IPS-11a (cell line): ENCODE results near the gene SORCS2.

Experiments
- H3K4me3 ChIP-seq: one replicate; pipeline ENCODE4 v1.5.1; 2013; ENCODE audit warnings: low read depth, low read length, control low read depth

SORCS2 gene

DNA sequence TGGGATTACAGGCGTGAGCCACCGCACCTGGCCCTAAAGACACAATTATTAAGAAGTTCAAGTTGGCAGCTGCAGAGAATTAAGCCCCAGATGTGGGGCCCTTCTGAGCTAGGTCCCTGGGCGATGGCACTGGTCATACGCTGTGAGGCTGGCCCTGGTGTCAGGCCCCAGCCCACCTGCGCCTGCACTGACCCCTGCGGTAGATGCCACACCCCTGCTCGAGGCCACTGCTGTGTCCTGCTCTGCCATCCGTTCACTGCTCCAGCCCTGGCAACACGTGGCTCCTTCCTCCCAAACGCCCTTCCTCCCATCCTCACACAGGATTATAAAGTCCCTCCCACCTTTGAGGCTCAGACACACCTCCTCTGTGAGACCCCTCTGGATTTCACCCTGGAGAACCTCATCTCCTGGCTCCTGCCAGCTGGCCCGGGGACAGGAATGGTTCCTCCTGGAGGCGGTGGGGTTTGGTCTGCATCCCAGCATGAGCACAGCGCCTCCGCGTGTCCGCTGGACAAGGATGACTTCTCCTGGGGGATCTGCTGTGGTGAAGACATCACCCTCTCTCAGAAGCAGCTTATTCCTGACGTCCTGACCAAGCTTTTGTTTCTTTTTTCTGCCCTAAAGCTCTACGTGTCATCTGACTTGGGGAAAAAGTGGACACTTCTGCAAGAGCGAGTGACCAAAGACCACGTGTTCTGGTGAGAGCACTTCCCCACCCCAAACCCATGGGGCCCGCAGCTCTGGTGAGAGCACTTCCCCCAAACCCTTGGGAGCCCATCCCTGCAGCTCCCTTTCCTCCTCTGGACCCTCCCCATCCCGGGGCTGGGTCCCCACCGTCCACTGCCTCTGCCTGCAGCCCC lies 461.4 kb downstream of the SORCS2 start:
- no peak overlapping the region for H3K4me3 ChIP-seq

GRCh38 chr4:7654550-7655445 lies 462.5 kb downstream of the SORCS2 start:
- H3K4me3 ChIP-seq, result no peak overlapping the region

DNA sequence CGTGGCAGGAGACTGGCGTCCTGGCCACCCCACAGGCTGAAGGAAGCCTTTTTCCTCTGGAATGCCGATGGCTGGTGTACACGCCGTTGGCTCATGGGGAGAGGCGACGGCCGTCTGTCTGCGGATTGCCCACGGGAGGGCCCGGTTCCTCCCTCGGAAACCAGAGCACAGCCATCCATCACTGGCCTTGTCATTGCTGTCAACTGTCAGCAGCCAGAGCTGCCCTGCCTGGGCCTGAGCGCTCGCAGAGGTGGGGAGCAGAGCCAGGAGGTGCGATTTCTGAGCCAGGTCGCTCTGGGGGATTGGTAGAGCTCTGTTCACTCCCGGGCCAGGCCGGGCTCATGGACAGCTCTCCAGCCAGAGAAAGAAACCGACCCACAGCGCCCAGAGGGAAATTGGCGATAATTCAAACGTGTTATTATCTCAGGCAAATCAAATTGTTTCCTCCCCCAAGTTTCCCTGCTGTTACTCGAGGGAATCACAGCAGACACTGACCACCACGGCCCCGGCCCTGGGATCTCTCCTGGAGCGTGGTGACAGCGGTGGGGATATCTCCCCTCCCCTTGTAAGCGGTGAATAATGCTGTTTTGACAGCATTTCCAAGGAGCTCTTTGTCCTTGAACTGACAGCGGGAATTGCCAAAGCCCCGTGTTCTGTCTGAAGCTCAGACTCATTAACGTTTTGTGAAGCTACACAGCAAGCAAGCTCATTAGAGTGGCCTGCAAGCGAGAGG lies 463.3 kb downstream of the SORCS2 start:
- no peak overlapping the region for H3K4me3 ChIP-seq

GRCh38 chr4:7656244-7656800 lies 464.0 kb downstream of the SORCS2 start:
- no peak overlapping the region for H3K4me3 ChIP-seq

- H3K4me3 ChIP-seq, result no peak overlapping the region
These were observed 465.4 kb downstream of the SORCS2 start for GRCh38 chr4:7657545-7658297.

DNA sequence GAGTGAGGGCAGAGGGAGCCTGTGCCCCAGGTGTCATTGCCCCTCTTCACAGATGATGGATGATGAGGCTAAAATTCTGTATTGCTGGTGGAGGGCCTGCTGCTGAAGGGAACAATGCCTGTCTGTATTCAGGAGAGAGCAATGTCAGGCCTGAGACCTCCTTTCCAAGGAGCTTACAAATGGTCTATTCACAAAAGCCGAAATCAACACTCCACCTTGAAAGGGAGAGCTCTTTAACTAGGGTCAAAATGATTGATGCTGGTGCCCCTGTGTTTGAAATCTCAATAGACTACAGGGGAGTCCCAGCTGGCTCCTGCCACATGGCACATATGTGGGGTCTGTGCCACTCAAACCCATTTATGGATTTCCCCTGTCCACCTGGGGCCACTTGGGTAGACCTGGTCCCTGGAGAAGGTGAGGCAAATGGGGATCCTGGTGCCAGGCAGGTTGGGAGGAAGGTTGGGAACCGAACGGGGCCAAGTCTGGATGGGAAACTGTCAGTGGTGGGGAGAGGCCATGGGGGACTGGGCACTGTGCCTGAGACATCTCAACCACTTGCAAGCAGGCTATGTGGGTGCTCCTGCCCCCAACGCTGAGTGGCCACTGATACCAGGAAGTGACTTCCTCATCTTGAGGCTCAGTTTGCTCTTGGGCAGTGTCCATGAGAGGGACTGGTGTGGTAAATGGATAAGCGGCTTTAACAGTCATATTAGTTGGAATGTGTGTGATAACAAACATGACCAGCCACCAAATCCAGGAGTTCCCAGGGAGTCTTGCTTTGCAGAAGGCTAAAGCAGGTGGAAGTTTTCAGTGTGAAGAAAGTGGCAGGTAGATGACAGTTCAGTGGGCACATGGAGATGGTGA lies 466.2 kb downstream of the SORCS2 start:
- H3K4me3 ChIP-seq, result no peak overlapping the region

GRCh38 chr4:7659429-7660175 lies 467.3 kb downstream of the SORCS2 start:
- H3K4me3 ChIP-seq, result no peak overlapping the region

DNA sequence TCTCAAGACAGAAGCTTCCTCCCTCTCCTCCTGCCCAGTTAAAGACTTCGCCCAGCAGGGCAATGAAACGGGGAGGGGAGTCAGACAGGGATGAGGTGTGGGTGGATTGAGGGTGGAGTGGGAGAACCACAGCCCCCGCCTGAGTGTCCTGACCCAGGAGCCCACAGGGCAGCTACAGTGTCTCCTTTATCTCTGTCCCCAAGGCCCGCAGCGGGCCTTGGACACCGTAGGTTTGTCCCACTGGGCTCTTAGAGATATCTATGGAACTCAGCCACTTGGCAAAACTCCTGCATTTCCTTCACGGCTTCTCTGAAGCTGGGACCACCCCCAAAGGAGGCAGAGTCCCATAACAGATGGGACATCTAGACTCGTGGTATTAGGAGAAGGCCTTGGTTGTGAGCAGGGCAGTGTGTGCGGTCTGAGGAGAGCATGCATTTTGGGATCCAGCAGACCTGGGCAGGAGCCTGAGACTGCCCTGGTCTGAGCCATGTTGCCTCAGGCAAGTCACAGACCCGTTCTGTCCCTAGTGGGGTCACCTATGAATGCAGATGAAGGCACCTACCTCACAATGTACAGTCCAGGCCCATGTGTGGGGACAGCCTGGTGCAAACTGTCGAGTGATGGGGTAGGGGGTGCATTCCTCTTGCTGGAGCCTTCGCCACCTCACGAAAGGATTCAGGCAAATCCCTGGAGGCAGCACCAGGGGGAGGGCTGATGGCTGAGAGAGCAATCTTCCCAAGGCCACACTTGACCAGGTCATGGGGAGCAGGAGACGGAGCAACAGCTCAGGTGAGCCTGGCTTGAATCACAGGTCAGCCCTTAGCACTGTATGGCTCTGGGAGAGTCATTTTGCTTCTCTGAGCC lies 468.1 kb downstream of the SORCS2 start:
- H3K4me3 ChIP-seq, result no peak overlapping the region

- no peak overlapping the region for H3K4me3 ChIP-seq
These were observed 468.9 kb downstream of the SORCS2 start for GRCh38 chr4:7661066-7661748.

DNA sequence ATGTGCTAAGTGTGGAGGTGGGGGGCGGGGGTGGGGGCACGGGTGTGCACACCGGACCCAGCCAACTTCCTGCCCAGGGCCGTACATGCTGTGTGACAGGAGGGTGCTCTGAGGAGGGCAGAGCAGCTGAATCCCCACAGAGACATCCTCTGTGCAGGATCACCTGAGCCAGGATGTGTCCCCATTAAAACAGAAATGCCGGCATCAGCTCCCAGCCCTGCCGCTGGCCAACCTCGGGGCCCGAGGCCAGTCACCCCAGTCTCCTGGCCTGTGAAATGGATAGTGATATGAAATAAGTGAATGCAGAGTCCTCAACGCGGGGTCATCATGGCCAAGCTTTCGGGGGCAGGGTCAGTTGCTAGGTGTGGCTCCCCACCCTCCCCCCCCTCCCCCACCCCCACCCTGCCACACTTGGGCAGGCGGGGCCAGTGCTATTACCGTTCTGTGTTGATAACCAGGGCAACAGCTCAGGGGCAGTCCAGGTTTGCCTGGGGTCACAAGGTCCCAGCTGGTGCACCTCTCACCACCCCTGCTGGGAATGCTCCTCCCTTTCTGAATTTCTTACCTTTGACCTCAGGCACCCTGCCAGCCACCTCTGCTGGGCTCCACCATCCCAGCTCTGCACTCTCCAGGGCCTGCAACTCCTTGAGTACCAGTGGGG lies 469.6 kb downstream of the SORCS2 start:
- H3K4me3 ChIP-seq, result no peak overlapping the region

DNA sequence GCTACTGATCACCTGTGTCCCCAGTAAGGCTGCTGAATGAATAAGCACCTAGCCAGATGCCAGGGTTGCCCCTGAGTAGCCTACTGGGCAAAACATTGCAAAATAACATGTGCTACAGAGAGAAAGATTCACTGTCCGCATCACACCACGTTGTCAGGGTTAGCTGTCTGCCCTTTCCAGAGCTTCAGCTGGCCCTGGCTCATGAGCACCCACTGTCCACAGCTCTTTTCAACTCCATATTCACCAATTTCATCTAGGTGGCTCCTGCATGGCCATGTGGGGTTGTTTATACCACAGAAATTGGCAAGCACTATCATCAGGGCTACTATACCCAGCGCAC lies 470.1 kb downstream of the SORCS2 start:
- H3K4me3 ChIP-seq, result no peak overlapping the region

GRCh38 chr4:7663075-7663541 lies 470.8 kb downstream of the SORCS2 start:
- H3K4me3 ChIP-seq, result no peak overlapping the region

GRCh38 chr4:7664106-7664505 lies 471.8 kb downstream of the SORCS2 start:
- H3K4me3 ChIP-seq, result no peak overlapping the region

DNA sequence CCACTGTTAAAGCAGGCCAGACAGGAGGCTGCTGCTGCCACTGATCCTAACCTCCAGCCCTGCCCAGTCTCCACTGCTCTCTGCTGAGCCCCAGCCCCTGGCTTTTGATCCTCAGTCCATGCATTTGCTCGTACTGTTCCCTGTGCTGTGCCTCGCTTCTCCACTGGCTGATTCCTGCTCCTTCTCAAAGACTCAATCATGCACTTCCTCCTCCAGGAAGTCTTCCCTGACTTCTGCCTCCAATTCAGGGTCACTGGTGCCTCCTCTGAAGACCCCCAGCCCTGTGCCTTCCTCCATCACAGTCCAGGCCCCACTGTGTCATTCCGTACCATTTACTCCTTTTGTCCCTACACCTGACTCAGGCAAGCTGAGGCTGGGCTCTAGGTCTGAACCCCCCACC lies 473.0 kb downstream of the SORCS2 start:
- H3K4me3 ChIP-seq, result no peak overlapping the region

DNA sequence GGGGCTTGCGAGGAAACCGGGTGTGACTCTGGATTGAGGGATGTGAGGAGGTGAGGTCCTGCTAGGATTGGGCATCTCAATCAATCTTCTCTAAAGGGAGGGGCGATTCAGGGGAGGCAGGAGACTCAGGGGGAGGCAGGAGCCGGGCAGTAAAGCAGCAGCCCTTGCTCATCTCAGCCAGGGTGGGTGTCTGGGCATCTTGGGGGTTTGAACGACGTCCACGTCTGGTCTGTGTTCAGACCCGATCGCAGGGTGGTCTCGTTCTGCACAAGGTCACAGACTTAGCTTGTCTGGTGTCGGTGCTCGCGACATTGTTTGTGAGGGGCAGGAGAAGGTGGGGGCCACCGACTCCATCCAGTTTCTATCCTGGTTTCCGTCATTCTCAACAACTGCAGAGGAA lies 473.7 kb downstream of the SORCS2 start:
- no peak overlapping the region for H3K4me3 ChIP-seq

DNA sequence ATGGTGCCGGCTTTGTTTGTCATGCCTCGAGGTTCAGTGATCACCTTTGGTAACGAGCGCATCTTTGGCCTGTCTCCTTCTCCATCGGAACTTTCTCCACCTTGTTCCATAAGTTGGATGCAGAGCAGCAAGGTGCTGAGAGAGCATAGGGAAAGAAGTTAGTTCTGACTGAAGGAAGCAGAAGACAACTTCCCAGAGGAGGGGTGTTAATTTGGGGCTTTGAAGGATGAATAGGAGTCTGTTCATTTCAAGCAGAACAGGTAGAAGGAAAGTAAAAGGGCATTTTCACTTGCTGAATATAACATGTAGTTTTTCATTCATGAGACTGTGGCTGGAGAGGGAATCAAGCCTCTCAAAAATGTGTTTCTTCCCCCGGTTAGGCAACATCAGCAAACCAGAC lies 474.4 kb downstream of the SORCS2 start:
- H3K4me3 ChIP-seq, result no peak overlapping the region

GRCh38 chr4:7668271-7668670 lies 475.9 kb downstream of the SORCS2 start:
- H3K4me3 ChIP-seq, result no peak overlapping the region
